Muscle of back (tissue), 13 donors: ENCODE results near the gene CCDC38. TPM values are rescaled to one million over a fixed set of nuclear protein-coding genes. Genes with fewer than 3 reads are reported as not detected.
"Not testable (repeated sequence)": the region's sequence is repeated elsewhere in the genome, so short reads cannot be mapped to it uniquely, and the experiment has no call there.

ENCODE experiments used
- DNase-seq, 3 donors: peaks; one replicate each; pipeline versions ENCODE4 v3.0.0 to v3.0.0-alpha.2; 2013
- long read RNA-seq, 9 donors: transcript quantifications; one replicate each; lab custom pipeline, GENCODE V29; 2026
- polyA plus RNA-seq, 10 donors: library from polyadenylated mRNA; unstranded; fragments of 120-200 nt; gene quantifications; one replicate each; pipeline ENCODE4 v1.2.1, GENCODE V29; 2013; ENCODE audit not compliant: insufficient read length in 10 of 10

Gene CCDC38
- polyA plus RNA-seq = under 1 TPM in 2 of 10 donors, not detected in 8; 0.08 to 0.27 TPM
- long read RNA-seq, donor 1 = 0 reads
- long read RNA-seq, donor 2 = 0 reads
- long read RNA-seq, donor 3 = 0 reads
- long read RNA-seq, donor 4 = 0 reads
- long read RNA-seq, donor 5 = 0 reads
- long read RNA-seq, donor 6 = 0 reads
- long read RNA-seq, donor 7 = 0 reads
- long read RNA-seq, donor 8 = 0 reads
- long read RNA-seq, donor 9 = 0 reads

- peak; percentile 41 to 79 (median 65) for DNase-seq
These were observed at the start of gene CCDC38 for GRCh38 chr12:95942524-95943329. TSS of gene CCDC38 (minus strand) at chr12:95942614. CDS start at chr12:95936509, 6,105 bp downstream.

- no peak for DNase-seq
These were observed 47.7 kb upstream of the CCDC38 start for GRCh38 chr12:95990136-95990535.

DNA sequence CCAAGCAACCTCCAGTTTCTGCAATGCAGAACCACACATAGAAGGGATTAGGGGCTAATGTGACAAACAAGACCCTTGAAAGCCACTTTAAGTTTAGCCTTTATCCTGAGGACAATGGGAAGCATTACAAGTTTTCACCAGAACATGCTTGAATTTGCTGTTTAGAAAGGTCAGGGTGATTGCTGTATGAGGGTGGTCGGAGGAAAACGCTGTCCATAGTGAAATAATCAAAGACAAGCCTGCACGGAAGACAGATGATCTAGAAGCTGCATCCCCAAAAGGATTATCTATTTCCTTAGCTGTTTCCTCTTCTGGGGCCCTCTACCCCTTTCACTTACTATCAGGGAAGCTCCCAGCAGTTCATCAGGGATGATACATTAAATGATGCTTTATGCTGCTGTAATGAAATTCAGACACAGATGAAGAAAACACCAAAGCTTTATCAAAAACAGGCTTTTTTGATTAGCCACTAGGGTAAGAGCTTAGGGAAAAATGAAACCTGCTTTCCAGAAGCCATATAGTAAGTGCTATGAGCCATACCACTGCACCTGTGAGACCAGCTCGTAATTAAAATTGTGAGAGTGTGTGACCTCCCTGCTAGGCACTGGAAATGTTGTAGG, 47.2 kb upstream of the CCDC38 start:
- DNase-seq = no peak

- DNase-seq = no peak
These were observed 46.3 kb upstream of the CCDC38 start for GRCh38 chr12:95988506-95989275.

GRCh38 chr12:95986635-95987570, 44.5 kb upstream of the CCDC38 start:
- peak in 1 of 3 donors; percentile 22 for DNase-seq

GRCh38 chr12:95984682-95985081, 42.3 kb upstream of the CCDC38 start:
- no peak for DNase-seq

GRCh38 chr12:95982602-95983001, 40.2 kb upstream of the CCDC38 start:
- DNase-seq = no peak

- no peak for DNase-seq
These were observed 38.0 kb upstream of the CCDC38 start for GRCh38 chr12:95980437-95980836.

- no peak for DNase-seq
These were observed 36.4 kb upstream of the CCDC38 start for GRCh38 chr12:95978774-95979173.

DNA sequence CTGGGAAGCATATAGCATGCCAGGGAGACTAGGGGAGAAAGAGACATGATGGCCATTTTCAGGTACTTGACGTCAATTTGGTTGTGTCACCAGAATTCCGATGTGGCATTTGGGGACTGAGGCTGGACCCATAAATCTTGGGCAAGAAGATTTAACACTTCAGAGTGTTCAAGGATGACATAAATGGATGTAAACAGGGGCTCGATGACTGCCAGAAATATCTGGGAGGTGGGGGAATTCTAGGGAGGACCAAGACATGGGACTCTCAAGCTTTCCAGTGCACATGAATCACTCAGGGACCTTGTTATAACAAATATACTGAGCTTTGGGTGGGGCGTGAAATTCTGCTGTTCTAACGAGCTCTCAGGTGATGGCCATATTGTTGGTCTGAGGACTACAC, 35.9 kb upstream of the CCDC38 start:
- no peak for DNase-seq

DNA sequence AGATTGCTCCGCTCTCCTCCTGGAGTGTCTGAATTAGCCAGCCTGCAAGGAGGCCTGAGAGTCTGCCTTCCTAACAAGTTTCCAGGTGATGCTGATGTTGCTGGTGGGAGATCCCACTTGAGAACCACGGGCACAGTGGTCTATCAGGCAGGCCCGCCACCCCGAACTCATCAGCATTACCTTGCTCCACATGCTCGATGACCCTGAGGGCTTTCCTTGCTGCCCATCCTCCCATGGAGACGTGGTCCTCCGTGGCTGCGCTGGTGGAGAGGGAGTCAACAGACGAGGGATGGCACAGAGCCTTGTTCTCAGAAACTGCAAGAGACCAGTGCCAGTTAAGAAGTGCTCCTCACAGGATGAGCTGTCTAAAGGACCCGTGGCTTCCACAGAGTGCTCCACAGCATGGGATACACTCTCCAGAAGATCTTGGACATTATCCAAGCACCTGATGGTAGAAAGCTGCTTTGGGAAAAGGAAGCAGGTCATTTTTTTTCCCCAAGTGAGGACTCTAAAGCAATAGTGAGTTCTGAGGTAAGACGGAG, 35.4 kb upstream of the CCDC38 start:
- DNase-seq = no peak

- DNase-seq = no peak
These were observed 34.0 kb upstream of the CCDC38 start for GRCh38 chr12:95976416-95976832.

GRCh38 chr12:95975491-95975890, 33.1 kb upstream of the CCDC38 start:
- DNase-seq = no peak

- DNase-seq = no peak
These were observed 31.9 kb upstream of the CCDC38 start for GRCh38 chr12:95974358-95974757.

- no peak for DNase-seq
These were observed 30.5 kb upstream of the CCDC38 start for GRCh38 chr12:95972832-95973456.

- no peak for DNase-seq
These were observed 28.5 kb upstream of the CCDC38 start for GRCh38 chr12:95970905-95971304.

- DNase-seq = not testable (repeated sequence)
These were observed 26.7 kb upstream of the CCDC38 start for GRCh38 chr12:95969116-95969515.

DNA sequence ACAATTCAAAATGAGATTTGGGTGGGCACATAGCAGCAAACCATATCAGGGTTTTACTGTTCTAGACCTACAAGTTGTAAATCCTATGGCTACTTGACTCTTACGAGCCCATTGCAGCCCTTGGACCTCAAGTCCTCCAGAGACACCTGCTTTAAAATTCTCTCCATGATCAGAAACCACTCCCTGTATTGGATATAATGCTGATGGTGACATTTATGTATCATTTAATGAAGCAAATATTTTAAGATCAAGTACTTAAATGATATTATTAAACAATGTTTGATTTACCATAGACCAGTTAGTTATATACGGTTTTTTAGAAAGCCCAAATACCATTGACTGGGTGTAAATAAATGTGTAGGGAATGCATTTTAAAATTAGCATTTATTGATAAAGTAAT, 24.9 kb upstream of the CCDC38 start:
- DNase-seq = no peak

- DNase-seq = no peak
These were observed 24.0 kb upstream of the CCDC38 start for GRCh38 chr12:95966287-95966870.

- no peak for DNase-seq
These were observed 20.7 kb upstream of the CCDC38 start for GRCh38 chr12:95963096-95963495.
